Measurements from ENCODE around the gene TXNDC11.

DNA sequence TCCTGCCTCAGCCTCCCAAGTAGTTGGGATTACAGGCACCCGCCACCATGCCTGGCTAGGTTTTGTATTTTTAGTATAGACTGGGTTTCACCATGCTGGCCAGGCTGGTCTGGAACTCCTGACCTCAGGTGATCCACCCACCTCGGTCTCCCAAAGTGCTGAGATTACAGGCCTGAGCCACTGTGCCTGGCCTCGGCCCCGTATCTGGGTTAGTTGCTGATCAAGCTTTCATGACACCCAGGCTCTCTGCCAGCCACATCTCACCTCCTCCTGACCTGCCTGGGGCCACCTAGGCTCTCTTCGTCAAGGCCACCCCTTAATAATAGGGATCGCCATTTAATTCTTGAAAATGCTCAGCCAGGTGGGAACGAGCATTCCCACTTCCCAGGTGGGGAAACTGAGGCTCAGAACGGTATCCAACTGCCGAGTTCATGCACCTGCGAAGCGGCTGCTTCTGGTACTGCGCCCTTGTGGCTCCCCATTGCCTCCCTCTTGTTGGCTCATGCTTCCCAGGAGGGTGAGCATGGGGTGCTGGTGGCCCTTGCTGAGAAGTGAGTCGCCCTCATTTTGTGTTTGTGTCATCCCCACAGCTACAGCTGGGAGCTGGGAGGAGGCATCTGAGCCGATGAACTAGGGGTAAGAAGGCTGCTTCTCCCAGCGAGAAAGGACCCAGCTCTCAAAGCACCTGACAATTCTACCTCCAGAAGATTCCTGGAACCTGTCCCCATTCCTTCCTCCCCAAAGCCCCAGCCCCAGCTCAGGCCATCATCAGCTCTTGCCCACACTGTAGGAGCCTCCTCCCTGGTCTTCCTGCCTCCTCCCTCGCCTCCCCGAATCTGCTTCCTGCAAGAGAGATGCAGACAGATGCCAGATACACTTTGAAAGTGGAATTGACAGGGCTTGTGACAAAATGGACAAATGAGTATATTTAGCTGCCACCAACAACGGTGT, 91.7 kb downstream of the TXNDC11 start:
- TF ChIP-seq CTCF (IDR thresholded peaks at IDR 0.05) = no peak
- TF ChIP-seq POLR2A (IDR thresholded peaks at IDR 0.05) = no peak
